HG02623 (cell line): Measurements from ENCODE around the gene MAP2.
A peak's percentile ranks its signal among the peaks of the same experiment; 100 is the strongest.

Source experiments
- ATAC-seq: cut with Tn5 transposase; IDR thresholded peaks from one replicate; pipeline ENCODE4 v1.9.1; 2021; ENCODE audit warnings: moderate library complexity; ENCODE audit not compliant: unreplicated experiment

MAP2 gene

GRCh38 chr2:209694748-209695147 is 270.9 kb downstream of the MAP2 start:
- ATAC-seq = no peak

- peak; percentile 65 for ATAC-seq
These were observed 273.2 kb downstream of the MAP2 start for GRCh38 chr2:209696836-209697711.

GRCh38 chr2:209702775-209703174 is 278.9 kb downstream of the MAP2 start:
- no peak for ATAC-seq

GRCh38 chr2:209713219-209713618 is 289.4 kb downstream of the MAP2 start:
- ATAC-seq = no peak

- no peak for ATAC-seq
These were observed 295.2 kb downstream of the MAP2 start for GRCh38 chr2:209719034-209719433.

- no peak for ATAC-seq
These were observed 297.6 kb downstream of the MAP2 start for GRCh38 chr2:209721497-209721896.

GRCh38 chr2:209726311-209726710 is 302.5 kb downstream of the MAP2 start:
- ATAC-seq = no peak

- no peak for ATAC-seq
These were observed 303.2 kb downstream of the MAP2 start for GRCh38 chr2:209727077-209727476.

- ATAC-seq = no peak
These were observed 311.0 kb downstream of the MAP2 start for GRCh38 chr2:209734805-209735204.

- no peak for ATAC-seq
These were observed 318.1 kb downstream of the MAP2 start for GRCh38 chr2:209741953-209742352.

GRCh38 chr2:209753020-209753419 is 329.2 kb downstream of the MAP2 start:
- no peak for ATAC-seq

GRCh38 chr2:209757163-209757562 is 333.3 kb downstream of the MAP2 start:
- no peak for ATAC-seq

- no peak for ATAC-seq
These were observed 337.7 kb downstream of the MAP2 start for GRCh38 chr2:209761566-209761965.

- no peak for ATAC-seq
These were observed 338.7 kb downstream of the MAP2 start for GRCh38 chr2:209762563-209762962.

GRCh38 chr2:209763106-209763505 is 339.3 kb downstream of the MAP2 start:
- ATAC-seq = no peak

- ATAC-seq = no peak
These were observed 342.8 kb downstream of the MAP2 start for GRCh38 chr2:209766613-209767012.

- ATAC-seq = no peak
These were observed 343.5 kb downstream of the MAP2 start for GRCh38 chr2:209767316-209767715.

- no peak for ATAC-seq
These were observed 344.7 kb downstream of the MAP2 start for GRCh38 chr2:209768557-209768956.

GRCh38 chr2:209771474-209772289 is 347.8 kb downstream of the MAP2 start, which contains the start of gene UNC80:
Gene UNC80, plus strand, starts transcription at chr2:209771832. Its CDS starts 241 bp downstream, at chr2:209772073.
- no peak for ATAC-seq

GRCh38 chr2:209772290-209772685 is 348.4 kb downstream of the MAP2 start:
- no peak for ATAC-seq

GRCh38 chr2:209773377-209773776 is 349.5 kb downstream of the MAP2 start:
- ATAC-seq = no peak
